Thoracic aorta (tissue), 2 donors: Measurements from ENCODE around the gene ROBO3. TPM values are rescaled to one million over a fixed set of nuclear protein-coding genes. Genes with fewer than 3 reads are reported as not detected.

Experiments
- ATAC-seq: fragments of 150-250 bp; one replicate; pipeline ENCODE4 v1.8.0; 2017; ENCODE audit warnings: low read depth; ENCODE audit not compliant: insufficient number of reproducible peaks, low FRiP score
- DNase-seq: peaks from one replicate; pipeline ENCODE4 v3.0.0-alpha.2; 2020; ENCODE audit warnings: low spot score
- H3K27ac ChIP-seq, 2 donors: fragments of 200-600 bp; sonication (generic); 1 replicate in 1 of 2; 2 replicates in 1 of 2; pipeline ENCODE4 v1.5.1; 2016; ENCODE audit warnings: mild to moderate bottlenecking in 2 of 2, moderate library complexity in 2 of 2
- H3K27me3 ChIP-seq: fragments of 200-600 bp; sonication (generic); replicated peaks from 2 replicates; pipeline ENCODE4 v1.6.0; 2016; ENCODE audit warnings: mild to moderate bottlenecking; ENCODE audit not compliant: insufficient read depth
- H3K36me3 ChIP-seq: fragments of 200-600 bp; sonication (generic); one replicate; pipeline ENCODE4 v1.5.1; 2016
- H3K4me1 ChIP-seq, 2 donors: fragments of 200-600 bp; sonication (generic); 1 replicate in 1 of 2; 2 replicates in 1 of 2; pipeline versions ENCODE4 v1.5.1 to v1.6.0; 2016; ENCODE audit warnings: low read depth in 2 of 2, mild to moderate bottlenecking in 1 of 2; ENCODE audit not compliant: control insufficient read depth in 1 of 2
- H3K4me3 ChIP-seq: fragments of 200-600 bp; sonication (generic); 2 replicates; pipeline ENCODE4 v1.5.1; 2016; ENCODE audit warnings: mild to moderate bottlenecking
- H3K9me3 ChIP-seq: fragments of 200-600 bp; sonication (generic); 2 replicates; pipeline ENCODE4 v1.5.1; 2016
- total RNA-seq, 2 donors: library from RNA; depleted of rRNA; stranded (reverse); fragments of >200 nt; gene quantifications; one replicate each; pipeline versions ENCODE4 v1.1.0 to v1.2.3, GENCODE V29; 2016
- TF ChIP-seq, protein P1 (sequence below): fragments of 200-600 bp; sonication (generic); IDR thresholded peaks from one replicate; pipeline ENCODE4 v1.5.1; 2019; ENCODE audit warnings: antibody characterized with exemption

The ROBO3 gene
- total RNA-seq, 2 donors from 2014 or later: 5.5 to 13.7 TPM

DNA sequence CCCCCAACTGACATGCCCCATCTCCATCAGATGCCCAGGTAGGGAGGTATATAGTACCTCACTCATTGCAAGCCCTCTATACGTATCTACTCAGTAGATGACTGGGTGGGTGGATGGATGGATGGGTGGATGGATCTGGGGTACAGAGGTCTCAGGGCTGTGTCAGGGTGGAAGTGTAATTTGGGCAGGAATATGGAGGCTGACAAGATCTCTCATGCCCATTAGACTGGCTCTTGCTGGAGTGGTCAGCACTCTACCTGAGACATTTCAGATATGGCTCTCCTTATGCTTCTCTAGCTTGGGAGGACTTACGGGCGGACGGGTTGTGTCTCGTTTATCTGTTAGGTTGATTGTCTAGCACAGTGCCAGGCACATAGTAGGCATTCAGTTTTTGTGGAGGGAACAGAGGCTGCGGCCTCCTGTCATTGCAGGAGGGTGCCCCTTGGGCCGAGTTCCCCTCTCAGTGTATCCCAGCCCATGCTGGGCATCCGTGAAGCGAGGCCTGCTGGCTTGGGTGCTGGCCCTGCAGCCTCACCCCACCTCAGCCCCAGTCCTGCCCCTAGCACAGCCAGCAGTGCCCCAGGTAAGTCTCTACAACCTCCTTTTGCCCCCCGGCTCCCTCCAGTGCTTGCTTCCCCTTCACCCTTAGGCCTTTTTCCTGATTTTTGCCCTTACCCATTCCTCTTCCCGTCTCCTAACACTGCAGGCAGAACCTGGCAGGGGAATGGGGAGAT is 13.7 kb downstream of the ROBO3 start:
- Histone ChIP-seq H3K27ac (no peak overlapping the region), H3K9me3 (no peaks in the 10 kb centered on the region), H3K36me3 (no peaks in the 10 kb centered on the region), H3K4me1 (peaks cover 0 to 14% of the 10 kb centered on the region in 2 donors), H3K27me3 (no peaks in the 10 kb centered on the region), H3K4me3 (no peak overlapping the region)
- DNase-seq: no peak
- TF ChIP-seq, protein P1, sequence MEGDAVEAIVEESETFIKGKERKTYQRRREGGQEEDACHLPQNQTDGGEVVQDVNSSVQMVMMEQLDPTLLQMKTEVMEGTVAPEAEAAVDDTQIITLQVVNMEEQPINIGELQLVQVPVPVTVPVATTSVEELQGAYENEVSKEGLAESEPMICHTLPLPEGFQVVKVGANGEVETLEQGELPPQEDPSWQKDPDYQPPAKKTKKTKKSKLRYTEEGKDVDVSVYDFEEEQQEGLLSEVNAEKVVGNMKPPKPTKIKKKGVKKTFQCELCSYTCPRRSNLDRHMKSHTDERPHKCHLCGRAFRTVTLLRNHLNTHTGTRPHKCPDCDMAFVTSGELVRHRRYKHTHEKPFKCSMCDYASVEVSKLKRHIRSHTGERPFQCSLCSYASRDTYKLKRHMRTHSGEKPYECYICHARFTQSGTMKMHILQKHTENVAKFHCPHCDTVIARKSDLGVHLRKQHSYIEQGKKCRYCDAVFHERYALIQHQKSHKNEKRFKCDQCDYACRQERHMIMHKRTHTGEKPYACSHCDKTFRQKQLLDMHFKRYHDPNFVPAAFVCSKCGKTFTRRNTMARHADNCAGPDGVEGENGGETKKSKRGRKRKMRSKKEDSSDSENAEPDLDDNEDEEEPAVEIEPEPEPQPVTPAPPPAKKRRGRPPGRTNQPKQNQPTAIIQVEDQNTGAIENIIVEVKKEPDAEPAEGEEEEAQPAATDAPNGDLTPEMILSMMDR: no peak
- ATAC-seq: no peak

DNA sequence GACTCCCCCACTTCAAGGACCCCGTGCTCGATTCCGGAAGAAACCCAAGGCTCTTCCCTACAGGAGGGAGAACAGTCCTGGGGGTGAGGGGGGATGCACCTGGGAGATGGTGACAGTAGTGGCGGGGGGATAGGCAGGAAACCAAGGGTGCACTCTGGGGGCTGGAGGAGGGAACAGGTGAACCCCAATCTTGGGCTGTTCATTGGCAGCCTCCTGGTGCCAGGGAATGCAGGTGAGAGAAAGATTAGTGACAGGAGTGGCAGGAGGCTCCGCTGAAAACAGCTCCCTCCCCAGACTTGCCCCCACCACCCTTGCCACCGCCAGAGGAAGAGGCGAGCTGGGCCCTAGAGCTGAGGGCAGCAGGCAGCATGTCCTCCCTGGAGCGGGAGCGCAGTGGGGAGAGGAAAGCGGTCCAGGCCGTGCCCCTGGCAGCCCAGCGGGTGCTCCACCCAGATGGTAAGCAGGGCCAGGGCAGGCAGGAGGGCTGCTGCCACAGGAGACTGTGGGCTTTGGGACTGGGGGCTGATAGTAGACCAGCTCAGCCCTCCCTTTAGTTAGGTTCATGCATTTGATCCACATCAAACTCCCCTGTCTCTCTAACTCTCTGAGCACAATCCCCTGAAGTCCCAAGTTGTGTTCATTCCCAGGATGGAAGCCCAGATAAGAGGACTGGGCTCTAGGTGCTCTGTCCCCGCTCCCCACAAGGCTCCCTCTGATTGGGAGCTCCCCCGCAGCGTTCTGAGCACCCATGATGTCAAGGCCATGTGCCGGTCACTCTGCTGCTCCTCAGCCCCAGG is 14.5 kb downstream of the ROBO3 start:
- DNase-seq (no peak), ATAC-seq (no peak)
- H3K4me3 ChIP-seq: no peak overlapping the region
- TF ChIP-seq, protein P1: no peak
- no peaks in the 10 kb centered on the region for H3K27me3 ChIP-seq
- peaks cover 0 to 14% of the 10 kb centered on the region in 2 donors for H3K4me1 ChIP-seq
- no peak overlapping the region for H3K27ac ChIP-seq
- H3K36me3 ChIP-seq: no peaks in the 10 kb centered on the region
- no peaks in the 10 kb centered on the region for H3K9me3 ChIP-seq

DNA sequence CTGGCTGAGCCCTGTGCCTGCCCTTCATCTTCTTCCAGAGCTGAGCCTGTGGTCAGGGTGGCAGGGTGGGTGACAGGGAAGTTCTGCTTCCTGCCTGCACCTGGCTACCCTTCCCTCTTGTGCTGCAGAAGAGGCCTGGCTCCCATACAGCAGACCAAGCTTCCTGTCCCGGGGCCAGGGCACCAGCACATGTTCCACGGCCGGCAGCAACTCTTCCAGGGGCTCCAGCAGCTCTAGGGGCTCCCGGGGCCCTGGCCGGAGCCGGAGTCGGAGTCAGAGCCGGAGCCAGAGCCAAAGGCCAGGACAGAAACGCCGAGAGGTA is 15.0 kb downstream of the ROBO3 start:
- H3K4me3 ChIP-seq: no peak overlapping the region
- no peaks in the 10 kb centered on the region for H3K27me3 ChIP-seq
- no peak for DNase-seq
- H3K9me3 ChIP-seq: no peaks in the 10 kb centered on the region
- TF ChIP-seq, protein P1: no peak
- H3K27ac ChIP-seq: no peak overlapping the region
- peaks cover 0 to 14% of the 10 kb centered on the region in 2 donors for H3K4me1 ChIP-seq
- H3K36me3 ChIP-seq: no peaks in the 10 kb centered on the region
- ATAC-seq: no peak

DNA sequence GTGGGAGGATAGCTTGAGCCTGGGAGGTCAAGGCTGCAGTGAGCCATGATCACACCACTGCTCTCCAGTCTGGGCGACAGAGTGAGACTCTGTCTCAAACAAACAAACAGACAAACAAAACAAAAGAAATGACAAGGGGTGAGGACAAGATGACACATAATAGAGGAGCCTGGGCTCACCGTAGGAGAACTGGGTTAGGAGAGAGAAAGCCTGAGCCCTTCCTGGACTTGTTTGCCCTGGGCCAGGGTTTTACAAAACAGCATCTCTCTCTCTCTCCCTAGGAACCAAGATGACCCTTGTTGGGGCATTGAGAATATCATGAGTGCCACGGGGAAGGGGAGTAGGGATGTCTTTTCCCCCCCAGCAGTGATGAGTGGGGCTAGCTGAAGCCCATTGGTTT is 15.7 kb downstream of the ROBO3 start:
- H3K27me3 ChIP-seq: no peaks in the 10 kb centered on the region
- no peaks in the 10 kb centered on the region for H3K36me3 ChIP-seq
- TF ChIP-seq, protein P1: no peak
- no peak overlapping the region for H3K4me3 ChIP-seq
- no peak for ATAC-seq
- H3K27ac ChIP-seq: no peak overlapping the region
- peaks cover 0 to 10% of the 10 kb centered on the region in 2 donors for H3K4me1 ChIP-seq
- DNase-seq: no peak
- no peaks in the 10 kb centered on the region for H3K9me3 ChIP-seq

- no peak overlapping the region for H3K27ac ChIP-seq
- no peak for DNase-seq
- no peaks in the 10 kb centered on the region for H3K27me3 ChIP-seq
- no peak for ATAC-seq
- TF ChIP-seq, protein P1: no peak
- H3K36me3 ChIP-seq: no peaks in the 10 kb centered on the region
- no peaks in the 10 kb centered on the region for H3K9me3 ChIP-seq
- H3K4me1 ChIP-seq: peaks cover 0 to under 1% of the 10 kb centered on the region in 2 donors
- no peak overlapping the region for H3K4me3 ChIP-seq
Observed at GRCh38 chr11:124882339-124883071, 17.3 kb downstream of the ROBO3 start.
